Natural killer cell (primary cell): Measurements from ENCODE around the gene CDR2L. TPM values are rescaled to one million over a fixed set of nuclear protein-coding genes. Genes with fewer than 3 reads are reported as not detected.

ENCODE experiments used
- ATAC-seq, 3 donors: fragments of 150-1000 bp in 2 of 3; fragments of 200-7000 bp in 1 of 3; cut with Tn5 transposase; 1 replicate in 1 of 3; 2 replicates in 2 of 3; pipeline ENCODE4 v1.10.0; 2021; ENCODE audit warnings: mild to moderate bottlenecking in 2 of 3, moderate library complexity in 2 of 3
- DNase-seq, 2 donors: peaks; one replicate each; pipeline versions ENCODE4 v3.0.0 to v3.0.0-alpha.2; 2013 to 2021; ENCODE audit warnings: mixed read lengths in 1 of 2
- H3K27ac ChIP-seq: one replicate; pipeline ENCODE4 v1.5.1; 2013; ENCODE audit warnings: mild to moderate bottlenecking, low read length
- H3K27me3 ChIP-seq: one replicate; pipeline ENCODE4 v1.6.1; 2013; ENCODE audit warnings: low read length; ENCODE audit not compliant: control insufficient read depth, insufficient read depth
- H3K36me3 ChIP-seq: one replicate; pipeline ENCODE4 v1.6.1; 2013; ENCODE audit warnings: low read length; ENCODE audit not compliant: control insufficient read depth, insufficient read depth
- H3K4me1 ChIP-seq: one replicate; pipeline ENCODE4 v1.6.1; 2013; ENCODE audit warnings: low read length; ENCODE audit not compliant: control insufficient read depth, insufficient read depth
- H3K4me3 ChIP-seq: one replicate; pipeline ENCODE4 v1.5.1; 2013; ENCODE audit warnings: low read length
- H3K9me3 ChIP-seq: one replicate; pipeline ENCODE4 v1.6.1; 2013; ENCODE audit warnings: low read length; ENCODE audit not compliant: control insufficient read depth, insufficient read depth
- H3K27ac Mint-ChIP-seq, 2 donors: one replicate each; pipeline ENCODE4 v1.8.0; 2022; ENCODE audit warnings: mild to moderate bottlenecking in 2 of 2, mixed read lengths in 2 of 2, moderate library complexity in 1 of 2
- H3K27me3 Mint-ChIP-seq, 2 donors: one replicate each; pipeline ENCODE4 v1.8.0; 2022; ENCODE audit warnings: low read depth in 2 of 2, mixed read lengths in 2 of 2
- H3K36me3 Mint-ChIP-seq: one replicate; pipeline ENCODE4 v1.8.0; 2022; ENCODE audit warnings: mixed read lengths
- H3K4me1 Mint-ChIP-seq, 2 donors: one replicate each; pipeline ENCODE4 v1.8.0; 2022; ENCODE audit warnings: mixed read lengths in 2 of 2
- H3K4me3 Mint-ChIP-seq: one replicate; pipeline ENCODE4 v1.8.0; 2022; ENCODE audit warnings: mild to moderate bottlenecking, moderate library complexity, mixed read lengths
- H3K9me3 Mint-ChIP-seq, 2 donors: one replicate each; pipeline ENCODE4 v1.8.0; 2022; ENCODE audit warnings: mixed read lengths in 2 of 2
- WGBS: methylation state at CpG from one replicate; pipeline ENCODE4 v1.1.7; 2013; ENCODE audit warnings: missing lambda C conversion rate; ENCODE audit not compliant: insufficient coverage; 5-methylcytosine and 5-hydroxymethylcytosine counted together
- intact Hi-C: fragments of 100-400 bp; cut with micrococcal nuclease; formaldehyde crosslinking; loops from one replicate; pipeline ENCODE4 v1.14.2; 2022
- total RNA-seq, 4 donors: library from RNA; stranded (reverse); fragments of 120-200 nt in 1 of 4; gene quantifications; one replicate each; pipeline versions ENCODE4 v1.2.3 to v1.2.4, GENCODE V29; 2013 to 2022
- TF ChIP-seq, protein P1 (sequence below): fragments of 200-600 bp; IDR thresholded peaks from one replicate; pipeline ENCODE4 v1.8.0; 2022; ENCODE audit warnings: antibody characterized with exemption

The CDR2L gene
- total RNA-seq, 3 donors from 2014 or later (not counting 1 experiment from before 2014, with no cell fraction given): 0.14 to 0.23 TPM; not detected in 1

DNA sequence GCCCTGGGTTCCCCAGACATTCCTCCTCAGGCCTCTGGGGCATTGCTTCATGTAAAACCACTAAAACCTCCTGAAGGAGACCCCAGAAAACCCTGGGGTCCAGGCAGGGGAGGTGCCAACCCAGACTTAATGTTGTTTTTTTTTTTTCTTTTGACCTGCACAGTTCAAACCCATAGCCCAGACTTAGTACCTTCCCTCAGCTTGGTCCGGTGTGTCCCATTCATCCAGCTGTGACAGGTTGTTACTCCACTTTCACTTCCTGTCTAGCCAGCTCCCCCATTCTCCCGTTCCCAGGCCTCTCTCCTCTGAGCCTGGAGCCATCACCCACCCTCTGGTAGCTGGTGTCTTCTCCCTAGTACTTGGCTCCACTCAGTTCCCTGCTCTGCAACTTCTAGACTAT lies 4.8 kb downstream of the CDR2L start:
- 74% methylated on average over 2 of the region's 2 CpGs for WGBS
- intact Hi-C loops: no loop called here

DNA sequence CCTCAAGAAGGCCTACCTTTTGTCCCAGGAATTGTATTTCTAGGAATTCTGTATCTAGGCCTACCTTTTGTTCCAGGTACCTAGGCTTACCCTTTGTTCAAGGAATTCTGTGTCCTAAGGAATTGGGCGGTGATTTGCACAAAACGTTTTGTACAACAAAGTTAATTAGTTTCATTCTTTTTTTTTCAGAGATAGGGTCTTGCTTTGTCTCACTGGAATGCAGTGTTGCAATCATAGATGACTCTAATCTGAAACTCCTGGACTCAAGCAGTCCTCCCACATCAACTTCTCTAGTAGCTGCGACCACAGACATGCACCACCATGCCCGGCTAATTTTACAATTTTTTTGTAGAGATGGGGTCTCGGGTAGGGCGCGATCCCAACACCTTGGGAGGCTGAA lies 7.0 kb downstream of the CDR2L start:
- Histone ChIP-seq H3K27ac (no peak overlapping the region), H3K27me3 (no peaks in the 10 kb centered on the region), H3K4me1 (peaks cover 3% of the 10 kb centered on the region), H3K4me3 (no peak overlapping the region), H3K9me3 (no peaks in the 10 kb centered on the region), H3K36me3 (no peaks in the 10 kb centered on the region)
- TF ChIP-seq, protein P1, sequence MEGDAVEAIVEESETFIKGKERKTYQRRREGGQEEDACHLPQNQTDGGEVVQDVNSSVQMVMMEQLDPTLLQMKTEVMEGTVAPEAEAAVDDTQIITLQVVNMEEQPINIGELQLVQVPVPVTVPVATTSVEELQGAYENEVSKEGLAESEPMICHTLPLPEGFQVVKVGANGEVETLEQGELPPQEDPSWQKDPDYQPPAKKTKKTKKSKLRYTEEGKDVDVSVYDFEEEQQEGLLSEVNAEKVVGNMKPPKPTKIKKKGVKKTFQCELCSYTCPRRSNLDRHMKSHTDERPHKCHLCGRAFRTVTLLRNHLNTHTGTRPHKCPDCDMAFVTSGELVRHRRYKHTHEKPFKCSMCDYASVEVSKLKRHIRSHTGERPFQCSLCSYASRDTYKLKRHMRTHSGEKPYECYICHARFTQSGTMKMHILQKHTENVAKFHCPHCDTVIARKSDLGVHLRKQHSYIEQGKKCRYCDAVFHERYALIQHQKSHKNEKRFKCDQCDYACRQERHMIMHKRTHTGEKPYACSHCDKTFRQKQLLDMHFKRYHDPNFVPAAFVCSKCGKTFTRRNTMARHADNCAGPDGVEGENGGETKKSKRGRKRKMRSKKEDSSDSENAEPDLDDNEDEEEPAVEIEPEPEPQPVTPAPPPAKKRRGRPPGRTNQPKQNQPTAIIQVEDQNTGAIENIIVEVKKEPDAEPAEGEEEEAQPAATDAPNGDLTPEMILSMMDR: no peak
- DNase-seq (no peak), ATAC-seq (no peak)
- H3K9me3 Mint-ChIP-seq: no peaks in the 10 kb centered on the region
- no peak overlapping the region for H3K4me3 Mint-ChIP-seq
- H3K27ac Mint-ChIP-seq: no peak overlapping the region
- 92% methylated on average over 7 of the region's 7 CpGs for WGBS
- intact Hi-C loops: no loop called here
- H3K4me1 Mint-ChIP-seq: peaks cover 6 to 9% of the 10 kb centered on the region in 2 donors
- peaks cover 0 to 4% of the 10 kb centered on the region in 2 donors for H3K27me3 Mint-ChIP-seq
- H3K36me3 Mint-ChIP-seq: no peaks in the 10 kb centered on the region

More for the DNA sequence above, 4.8 kb downstream of the CDR2L start:
- ATAC-seq (no peak), DNase-seq (no peak)
- no peaks in the 10 kb centered on the region for H3K36me3 Mint-ChIP-seq
- Histone ChIP-seq H3K27me3 (peaks cover 10% of the 10 kb centered on the region), H3K4me1 (peaks cover 12% of the 10 kb centered on the region), H3K27ac (no peak overlapping the region), H3K36me3 (no peaks in the 10 kb centered on the region), H3K9me3 (no peaks in the 10 kb centered on the region), H3K4me3 (no peak overlapping the region)
- TF ChIP-seq, protein P1: no peak
- no peaks in the 10 kb centered on the region for H3K9me3 Mint-ChIP-seq
- no peak overlapping the region for H3K27ac Mint-ChIP-seq
- peaks cover 1 to 6% of the 10 kb centered on the region in 2 donors for H3K4me1 Mint-ChIP-seq
- peaks cover 0 to 16% of the 10 kb centered on the region in 2 donors for H3K27me3 Mint-ChIP-seq
- no peak overlapping the region for H3K4me3 Mint-ChIP-seq

DNA sequence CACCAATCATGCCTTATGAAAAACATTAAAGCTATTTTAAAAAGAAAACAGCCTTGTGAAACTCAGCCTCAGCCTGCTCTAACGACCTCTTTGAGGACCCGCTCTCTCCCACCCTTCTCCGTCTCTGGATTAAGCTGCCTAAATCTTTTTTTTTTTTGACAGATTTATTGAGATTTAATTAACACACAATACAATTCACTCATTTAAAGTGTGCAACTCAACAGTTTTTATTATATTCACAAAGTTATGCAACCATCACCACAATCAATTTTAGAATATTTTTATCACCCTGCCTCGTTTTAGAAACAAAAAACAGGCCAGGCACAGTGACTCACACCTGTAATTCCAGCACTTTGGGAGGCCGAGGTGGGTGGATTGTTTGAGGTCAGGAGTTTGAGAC lies 8.4 kb downstream of the CDR2L start:
- Histone ChIP-seq H3K9me3 (no peaks in the 10 kb centered on the region), H3K27me3 (no peaks in the 10 kb centered on the region), H3K4me3 (no peak overlapping the region), H3K36me3 (no peaks in the 10 kb centered on the region), H3K4me1 (peaks cover 3% of the 10 kb centered on the region), H3K27ac (no peak overlapping the region)
- TF ChIP-seq, protein P1: no peak
- DNase-seq: no peak
- Mint-ChIP-seq H3K4me3 (no peak overlapping the region), H3K27me3 (peaks cover 0 to 4% of the 10 kb centered on the region in 2 donors), H3K27ac (no peak overlapping the region), H3K36me3 (no peaks in the 10 kb centered on the region), H3K4me1 (peaks cover 6 to 9% of the 10 kb centered on the region in 2 donors), H3K9me3 (no peaks in the 10 kb centered on the region)
- WGBS: 77% methylated on average over 4 of the region's 5 CpGs
- intact Hi-C loops: no loop called here
- ATAC-seq: no peak

DNA sequence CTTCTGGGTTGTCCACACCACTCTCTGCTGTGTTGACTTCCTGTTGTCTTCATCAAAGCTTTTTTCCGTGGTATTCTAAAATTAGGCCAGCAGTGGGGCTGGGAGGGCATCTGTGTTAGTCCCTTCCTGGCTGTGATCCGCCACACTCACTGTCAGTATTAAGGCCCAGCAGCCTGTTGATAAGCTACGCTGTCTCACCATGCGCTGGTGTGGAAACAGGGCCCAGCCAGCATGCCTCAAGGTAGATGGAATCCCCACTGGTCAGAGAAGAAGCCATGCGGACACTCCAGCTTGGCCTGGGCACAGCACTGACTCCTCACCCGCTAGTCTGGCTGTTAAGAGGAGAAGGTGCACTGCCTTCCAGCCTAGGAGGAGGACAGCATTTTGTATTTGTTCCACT lies 11.4 kb downstream of the CDR2L start:
- no peak overlapping the region for H3K27ac Mint-ChIP-seq
- intact Hi-C loops: no loop called here
- Histone ChIP-seq H3K4me1 (peaks cover 3% of the 10 kb centered on the region), H3K27me3 (no peaks in the 10 kb centered on the region), H3K27ac (no peak overlapping the region), H3K9me3 (no peaks in the 10 kb centered on the region), H3K36me3 (no peaks in the 10 kb centered on the region), H3K4me3 (no peak overlapping the region)
- H3K4me1 Mint-ChIP-seq: peaks cover 6 to 9% of the 10 kb centered on the region in 2 donors
- DNase-seq (no peak), ATAC-seq (no peak)
- WGBS: 57% methylated on average over 6 of the region's 6 CpGs
- no peaks in the 10 kb centered on the region for H3K27me3 Mint-ChIP-seq
- no peaks in the 10 kb centered on the region for H3K9me3 Mint-ChIP-seq
- TF ChIP-seq, protein P1: no peak
- no peak overlapping the region for H3K4me3 Mint-ChIP-seq
- no peaks in the 10 kb centered on the region for H3K36me3 Mint-ChIP-seq
